ENCODE data around the gene PRDM16. TPM values are rescaled to one million over a fixed set of nuclear protein-coding genes. Genes with fewer than 3 reads are reported as not detected.

The PRDM16 gene
- total and polyA plus RNA-seq, 2 donors (not counting 1 experiment from before 2014, with no cell fraction given): 0.03 to 0.12 TPM

GRCh38 chr1:3433596-3434320 lies 364.8 kb downstream of the PRDM16 start:
- 97% methylated on average over 30 of the region's 31 CpGs for WGBS (ENCODE audit: insufficient coverage)
- H3K4me1 ChIP-seq (ENCODE audit: control insufficient read depth in 2 of 2, insufficient read depth in 2 of 2, low read length in 2 of 2): no peaks in the 10 kb centered on the region
- H3K27ac Mint-ChIP-seq: no peak overlapping the region
- intact Hi-C loops (cut with micrococcal nuclease): no loop called here
- H3K4me3 ChIP-seq (ENCODE audit: control extremely low read depth in 1 of 5, extremely low read depth in 1 of 5, insufficient read depth in 1 of 5, low read depth in 2 of 5, low read length in 4 of 5): no peak overlapping the region
- no peak overlapping the region for H3K27ac ChIP-seq (ENCODE audit: low read length in 2 of 2)
- no peaks in the 10 kb centered on the region for H3K27me3 Mint-ChIP-seq
- H3K4me2 ChIP-seq (replicated peaks; ENCODE audit: low read depth, low read length, poor library complexity, severe bottlenecking): no peak overlapping the region
- no peak overlapping the region for H3K4me3 Mint-ChIP-seq
- TF ChIP-seq CTCF (IDR thresholded peaks at IDR 0.05) (no peak), EZH2 (IDR thresholded peaks at IDR 0.05; ENCODE audit: borderline replicate concordance, insufficient read depth, low read depth, low read length, poor library complexity, severe bottlenecking) (no peak)
- ATAC-seq (ENCODE audit: low read depth) (no peak), DNase-seq (no peak)
- ChIA-PET CTCF (no interaction called here), POLR2A (no interaction called here)
- H3K4me1 Mint-ChIP-seq: no peaks in the 10 kb centered on the region
- H3K36me3 ChIP-seq (replicated peaks in 1 of 2; ENCODE audit: control extremely low read depth in 1 of 2, control insufficient read depth in 1 of 2, extremely low read depth in 1 of 2, insufficient read depth in 2 of 2, low read length in 1 of 2): no peaks in the 10 kb centered on the region
- no peaks in the 10 kb centered on the region for H3K79me2 ChIP-seq (ENCODE audit: control insufficient read depth, insufficient read depth, low read length)
- H3K9me3 ChIP-seq (ENCODE audit: control extremely low read depth in 1 of 3, control insufficient read depth in 2 of 3, insufficient read depth in 1 of 3, low read length in 2 of 3): no peaks in the 10 kb centered on the region
- no peak overlapping the region for H3K9ac ChIP-seq (ENCODE audit: low read length)
- no peaks in the 10 kb centered on the region for H4K20me1 ChIP-seq (ENCODE audit: control insufficient read depth, insufficient read depth, low read length, poor library complexity, severe bottlenecking)
- no peaks in the 10 kb centered on the region for H3K27me3 ChIP-seq (replicated peaks in 1 of 4; ENCODE audit: control extremely low read depth in 1 of 4, control insufficient read depth in 3 of 4, insufficient read depth in 4 of 4, low read length in 3 of 4)
- H3K9me3 Mint-ChIP-seq (ENCODE audit: insufficient read depth): no peaks in the 10 kb centered on the region
- no peak overlapping the region for H2AFZ ChIP-seq (ENCODE audit: insufficient read depth, low read depth, low read length, poor library complexity, severe bottlenecking)

GRCh38 chr1:3434406-3435110 lies 365.6 kb downstream of the PRDM16 start:
- H3K4me1 ChIP-seq (ENCODE audit: control insufficient read depth in 2 of 2, insufficient read depth in 2 of 2, low read length in 2 of 2): no peaks in the 10 kb centered on the region
- H3K4me3 ChIP-seq (ENCODE audit: control extremely low read depth in 1 of 5, extremely low read depth in 1 of 5, insufficient read depth in 1 of 5, low read depth in 2 of 5, low read length in 4 of 5): no peak overlapping the region
- no peaks in the 10 kb centered on the region for H3K9me3 ChIP-seq (ENCODE audit: control extremely low read depth in 1 of 3, control insufficient read depth in 2 of 3, insufficient read depth in 1 of 3, low read length in 2 of 3)
- no peak for DNase-seq
- WGBS (ENCODE audit: insufficient coverage): 94% methylated on average over 37 of the region's 40 CpGs
- H2AFZ ChIP-seq (ENCODE audit: insufficient read depth, low read depth, low read length, poor library complexity, severe bottlenecking): no peak overlapping the region
- no peaks in the 10 kb centered on the region for H3K4me1 Mint-ChIP-seq
- H3K4me3 Mint-ChIP-seq: no peak overlapping the region
- no peaks in the 10 kb centered on the region for H3K36me3 ChIP-seq (replicated peaks in 1 of 2; ENCODE audit: control extremely low read depth in 1 of 2, control insufficient read depth in 1 of 2, extremely low read depth in 1 of 2, insufficient read depth in 2 of 2, low read length in 1 of 2)
- no peak for ATAC-seq (ENCODE audit: low read depth)
- no peaks in the 10 kb centered on the region for H4K20me1 ChIP-seq (ENCODE audit: control insufficient read depth, insufficient read depth, low read length, poor library complexity, severe bottlenecking)
- ChIA-PET POLR2A (no interaction called here), CTCF (no interaction called here)
- no peak overlapping the region for H3K9ac ChIP-seq (ENCODE audit: low read length)
- H3K4me2 ChIP-seq (replicated peaks; ENCODE audit: low read depth, low read length, poor library complexity, severe bottlenecking): no peak overlapping the region
- no peak overlapping the region for H3K27ac Mint-ChIP-seq
- intact Hi-C loops (cut with micrococcal nuclease): no loop called here
- H3K79me2 ChIP-seq (ENCODE audit: control insufficient read depth, insufficient read depth, low read length): no peaks in the 10 kb centered on the region
- no peaks in the 10 kb centered on the region for H3K9me3 Mint-ChIP-seq (ENCODE audit: insufficient read depth)
- H3K27me3 ChIP-seq (replicated peaks in 1 of 4; ENCODE audit: control extremely low read depth in 1 of 4, control insufficient read depth in 3 of 4, insufficient read depth in 4 of 4, low read length in 3 of 4): no peaks in the 10 kb centered on the region
- H3K27me3 Mint-ChIP-seq: no peaks in the 10 kb centered on the region
- H3K27ac ChIP-seq (ENCODE audit: low read length in 2 of 2): no peak overlapping the region
- TF ChIP-seq EZH2 (IDR thresholded peaks at IDR 0.05; ENCODE audit: borderline replicate concordance, insufficient read depth, low read depth, low read length, poor library complexity, severe bottlenecking) (no peak), CTCF (IDR thresholded peaks at IDR 0.05) (no peak)
